ENCODE data around the gene PPP1R14B.

The PPP1R14B gene

GRCh38 chr11:64283092-64283491, 36.3 kb upstream of the PPP1R14B start:
- Histone ChIP-seq H3K9me3 (replicated peaks; ENCODE audit: insufficient read depth, low read length) (no peaks in the 10 kb centered on the region), H3K27me3 (replicated peaks; ENCODE audit: insufficient read depth, low read length) (no peaks in the 10 kb centered on the region), H3K4me1 (ENCODE audit: low read length) (peaks cover 10% of the 10 kb centered on the region), H3K9ac (ENCODE audit: low read length) (peak overlapping the region; percentile 98; the same call in 1 of the 2 replicates), H2AFZ (ENCODE audit: low read length) (no peak overlapping the region), H3K9me2 (replicated peaks; ENCODE audit: insufficient read depth, low read length) (no peaks in the 10 kb centered on the region), H3K27ac (ENCODE audit: low read length) (no peak overlapping the region), H3K36me3 (replicated peaks; ENCODE audit: insufficient read depth, low read length) (no peaks in the 10 kb centered on the region), H3K4me3 (ENCODE audit: low read length) (no peak overlapping the region; the same call in 1 of the 2 replicates), H4K20me1 (ENCODE audit: insufficient read depth, low read length) (no peaks in the 10 kb centered on the region), H3K79me2 (ENCODE audit: low read length) (peaks cover 32% of the 10 kb centered on the region), H3K4me2 (ENCODE audit: low read depth, low read length) (peak overlapping the region; percentile 100), H3F3A (ENCODE audit: insufficient read depth, low read length) (peaks cover 7% of the 10 kb centered on the region)
- no peak for TF ChIP-seq CTCF (IDR thresholded peaks at IDR 0.05; ENCODE audit: low read length)
- TF ChIP-seq EZH2 (optimal IDR thresholded peaks at IDR 0.05; ENCODE audit: low read depth, low read length), result no peak
- no peak for TF ChIP-seq EZH2phosphoT487 (IDR thresholded peaks at IDR 0.05; ENCODE audit: low read length)
- no peak for DNase-seq

- no peak for DNase-seq
- Histone ChIP-seq H3K9me3 (replicated peaks; ENCODE audit: insufficient read depth, low read length) (no peaks in the 10 kb centered on the region), H3K27ac (ENCODE audit: low read length) (no peak overlapping the region), H3K4me1 (ENCODE audit: low read length) (peaks cover 10% of the 10 kb centered on the region), H3K9ac (ENCODE audit: low read length) (no peak overlapping the region), H4K20me1 (ENCODE audit: insufficient read depth, low read length) (no peaks in the 10 kb centered on the region), H3K79me2 (ENCODE audit: low read length) (peaks cover 33% of the 10 kb centered on the region), H3K36me3 (replicated peaks; ENCODE audit: insufficient read depth, low read length) (no peaks in the 10 kb centered on the region), H2AFZ (ENCODE audit: low read length) (no peak overlapping the region), H3F3A (ENCODE audit: insufficient read depth, low read length) (peaks cover 7% of the 10 kb centered on the region), H3K4me3 (ENCODE audit: low read length) (no peak overlapping the region), H3K27me3 (replicated peaks; ENCODE audit: insufficient read depth, low read length) (no peaks in the 10 kb centered on the region), H3K4me2 (ENCODE audit: low read depth, low read length) (no peak overlapping the region), H3K9me2 (replicated peaks; ENCODE audit: insufficient read depth, low read length) (no peaks in the 10 kb centered on the region)
- TF ChIP-seq EZH2phosphoT487 (IDR thresholded peaks at IDR 0.05; ENCODE audit: low read length) (no peak), CTCF (IDR thresholded peaks at IDR 0.05; ENCODE audit: low read length) (no peak), EZH2 (optimal IDR thresholded peaks at IDR 0.05; ENCODE audit: low read depth, low read length) (no peak)
Measured at GRCh38 chr11:64281957-64282770, 35.4 kb upstream of the PPP1R14B start.

GRCh38 chr11:64278576-64279190, 31.9 kb upstream of the PPP1R14B start:
- Histone ChIP-seq H3K4me3 (ENCODE audit: low read length) (no peak overlapping the region), H3K4me1 (ENCODE audit: low read length) (peaks cover 7% of the 10 kb centered on the region), H3K9ac (ENCODE audit: low read length) (no peak overlapping the region), H3K9me2 (replicated peaks; ENCODE audit: insufficient read depth, low read length) (no peaks in the 10 kb centered on the region), H3K79me2 (ENCODE audit: low read length) (peaks cover 28% of the 10 kb centered on the region), H3F3A (ENCODE audit: insufficient read depth, low read length) (peaks cover 2% of the 10 kb centered on the region; the same call in 1 of the 2 replicates), H2AFZ (ENCODE audit: low read length) (no peak overlapping the region), H3K27ac (ENCODE audit: low read length) (no peak overlapping the region), H3K9me3 (replicated peaks; ENCODE audit: insufficient read depth, low read length) (no peaks in the 10 kb centered on the region), H3K36me3 (replicated peaks; ENCODE audit: insufficient read depth, low read length) (peaks cover 3% of the 10 kb centered on the region; the same call in 1 of the 2 replicates), H3K27me3 (replicated peaks; ENCODE audit: insufficient read depth, low read length) (no peaks in the 10 kb centered on the region), H4K20me1 (ENCODE audit: insufficient read depth, low read length) (no peaks in the 10 kb centered on the region), H3K4me2 (ENCODE audit: low read depth, low read length) (no peak overlapping the region)
- TF ChIP-seq EZH2phosphoT487 (IDR thresholded peaks at IDR 0.05; ENCODE audit: low read length) (no peak), EZH2 (optimal IDR thresholded peaks at IDR 0.05; ENCODE audit: low read depth, low read length) (no peak), CTCF (IDR thresholded peaks at IDR 0.05; ENCODE audit: low read length) (no peak)
- no peak for DNase-seq

Measured in MM.1S (cell line).